ENCODE measurements around the gene NOXRED1. TPM values are rescaled to one million over a fixed set of nuclear protein-coding genes. Genes with fewer than 3 reads are reported as not detected.

NOXRED1 gene
- 0.35 and 0.84 TPM in 2 replicates for total RNA-seq
- long read RNA-seq, partial matches to known transcripts = 1 of 1 reads
- long read RNA-seq, other reads (novel, unspliced or antisense) = 0 of 1 reads

DNA sequence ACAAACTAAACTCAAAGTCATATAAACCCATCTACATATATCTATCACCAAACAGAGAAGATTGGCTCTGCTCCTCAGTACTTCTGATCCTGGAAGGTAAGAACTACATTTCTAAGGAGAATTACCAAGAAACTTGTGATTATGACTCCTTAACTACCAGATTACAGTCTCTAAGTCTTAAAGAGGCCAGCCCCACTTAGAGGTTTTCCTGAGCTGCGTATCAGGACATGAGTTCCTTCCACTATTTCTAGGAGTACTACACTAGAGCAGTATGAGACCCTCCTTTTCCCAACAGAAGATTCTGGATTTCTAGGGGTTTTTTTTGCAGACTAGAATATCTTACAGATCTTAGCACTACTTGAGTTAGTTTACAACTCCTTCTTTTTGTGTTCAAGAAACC lies at the start of gene NOXRED1:
Gene NOXRED1 (minus strand): TSS at position 101 of the 400 bp plus-strand sequence. CDS start 634 bp downstream, outside the sequence.
- H3K27me3 Mint-ChIP-seq (ENCODE audit: unreplicated experiment) = no peaks in the 10 kb centered on the region
- H3K36me3 Mint-ChIP-seq (ENCODE audit: unreplicated experiment) = peaks cover 63% of the 10 kb centered on the region
- no peak for TF ChIP-seq CTCF (IDR thresholded peaks at IDR 0.05)
- DNase-seq (ENCODE audit: extremely low spot score, unreplicated experiment) = no peak
- H3K4me1 Mint-ChIP-seq (ENCODE audit: unreplicated experiment) = peaks cover 6% of the 10 kb centered on the region
- peaks cover 7% of the 10 kb centered on the region for H3K9me3 Mint-ChIP-seq (ENCODE audit: unreplicated experiment)
- H3K4me3 Mint-ChIP-seq (ENCODE audit: unreplicated experiment) = no peak within 1 kb of the TSS
- H3K27ac Mint-ChIP-seq (ENCODE audit: unreplicated experiment) = no peak within 1 kb of the TSS

GRCh38 chr14:77470224-77470870 lies 47.0 kb upstream of the NOXRED1 start:
- Mint-ChIP-seq H3K27me3 (ENCODE audit: unreplicated experiment) (peaks cover 9% of the 10 kb centered on the region), H3K27ac (ENCODE audit: unreplicated experiment) (no peak overlapping the region), H3K4me3 (ENCODE audit: unreplicated experiment) (no peak overlapping the region), H3K4me1 (ENCODE audit: unreplicated experiment) (no peaks in the 10 kb centered on the region), H3K36me3 (ENCODE audit: unreplicated experiment) (peaks cover 29% of the 10 kb centered on the region), H3K9me3 (ENCODE audit: unreplicated experiment) (no peaks in the 10 kb centered on the region)
- TF ChIP-seq CTCF (IDR thresholded peaks at IDR 0.05) = no peak
- no peak for DNase-seq (ENCODE audit: extremely low spot score, unreplicated experiment)

DNA sequence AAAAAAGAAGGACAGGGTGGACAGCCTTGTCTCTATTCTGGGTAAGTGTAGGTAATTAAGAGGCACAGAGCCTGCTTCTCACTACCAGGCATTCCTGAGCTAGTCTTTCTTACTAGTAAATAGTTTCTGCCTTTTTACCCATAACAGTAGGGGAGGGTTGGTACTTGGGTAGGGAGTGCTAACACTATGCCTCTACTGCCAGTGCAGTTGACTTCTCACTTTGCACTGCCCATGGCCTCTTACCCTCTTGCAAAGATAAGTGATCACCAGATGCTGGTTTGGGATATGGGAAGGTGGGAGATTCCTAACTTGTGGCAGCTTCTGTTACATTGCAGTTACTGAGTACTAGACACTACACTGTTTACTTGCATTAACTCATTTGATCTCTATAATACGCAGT lies 46.2 kb upstream of the NOXRED1 start:
- Mint-ChIP-seq H3K9me3 (ENCODE audit: unreplicated experiment) (no peaks in the 10 kb centered on the region), H3K4me3 (ENCODE audit: unreplicated experiment) (no peak overlapping the region), H3K36me3 (ENCODE audit: unreplicated experiment) (peaks cover 36% of the 10 kb centered on the region), H3K27ac (ENCODE audit: unreplicated experiment) (no peak overlapping the region), H3K27me3 (ENCODE audit: unreplicated experiment) (peaks cover 9% of the 10 kb centered on the region), H3K4me1 (ENCODE audit: unreplicated experiment) (no peaks in the 10 kb centered on the region)
- TF ChIP-seq CTCF (IDR thresholded peaks at IDR 0.05) = no peak
- DNase-seq (ENCODE audit: extremely low spot score, unreplicated experiment) = no peak

DNA sequence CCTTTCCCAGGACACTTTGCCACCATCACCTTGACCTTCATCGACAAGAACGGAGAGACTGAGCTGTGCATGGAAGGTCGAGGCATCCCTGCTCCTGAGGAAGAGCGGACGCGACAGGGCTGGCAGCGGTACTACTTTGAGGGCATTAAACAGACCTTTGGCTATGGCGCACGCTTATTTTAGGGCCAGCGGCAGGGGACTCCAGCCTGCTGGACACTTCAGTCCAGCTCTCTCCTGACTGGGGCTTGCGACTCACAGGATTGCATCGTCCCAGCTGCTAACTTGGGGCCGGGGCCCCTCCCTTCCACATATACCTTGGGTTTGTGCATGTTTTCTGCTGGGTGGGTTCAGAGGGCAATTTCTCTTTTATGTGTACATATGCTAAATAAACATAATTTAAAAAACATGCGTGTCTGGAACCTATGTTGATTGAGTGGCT lies 45.8 kb upstream of the NOXRED1 start:
- Mint-ChIP-seq H3K36me3 (ENCODE audit: unreplicated experiment) (peaks cover 40% of the 10 kb centered on the region), H3K4me3 (ENCODE audit: unreplicated experiment) (no peak overlapping the region), H3K27me3 (ENCODE audit: unreplicated experiment) (peaks cover 6% of the 10 kb centered on the region), H3K4me1 (ENCODE audit: unreplicated experiment) (no peaks in the 10 kb centered on the region), H3K9me3 (ENCODE audit: unreplicated experiment) (no peaks in the 10 kb centered on the region), H3K27ac (ENCODE audit: unreplicated experiment) (no peak overlapping the region)
- TF ChIP-seq CTCF (IDR thresholded peaks at IDR 0.05) = no peak
- no peak for DNase-seq (ENCODE audit: extremely low spot score, unreplicated experiment)

GRCh38 chr14:77467801-77468200 lies 44.5 kb upstream of the NOXRED1 start:
- DNase-seq (ENCODE audit: extremely low spot score, unreplicated experiment) = no peak
- TF ChIP-seq CTCF (IDR thresholded peaks at IDR 0.05) = no peak
- Mint-ChIP-seq H3K4me3 (ENCODE audit: unreplicated experiment) (no peak overlapping the region), H3K36me3 (ENCODE audit: unreplicated experiment) (peaks cover 46% of the 10 kb centered on the region), H3K4me1 (ENCODE audit: unreplicated experiment) (no peaks in the 10 kb centered on the region), H3K9me3 (ENCODE audit: unreplicated experiment) (no peaks in the 10 kb centered on the region), H3K27me3 (ENCODE audit: unreplicated experiment) (no peaks in the 10 kb centered on the region), H3K27ac (ENCODE audit: unreplicated experiment) (no peak overlapping the region)

Data from osteocyte (in vitro differentiated cells).